Choroid plexus epithelial cell (primary cell): ENCODE data around the gene LSS.
A peak's percentile ranks its signal among the peaks of the same experiment; 100 is the strongest.
"Not testable (repeated sequence)": the region's sequence is repeated elsewhere in the genome, so short reads cannot be mapped to it uniquely, and the experiment has no call there.

Experiments used
- DNase-seq: peaks from one replicate; pipeline ENCODE4 v3.0.0-alpha.2; 2010; ENCODE audit warnings: low read depth
- H3K4me3 ChIP-seq: 2 replicates; pipeline ENCODE4 v1.5.1; 2011; ENCODE audit warnings: low read depth, mild to moderate bottlenecking, control low read depth, low read length, moderate library complexity
- CTCF ChIP-seq: conservative IDR thresholded peaks from 2 replicates; pipeline ENCODE4 v1.5.1; 2011; ENCODE audit warnings: low read depth, mild to moderate bottlenecking, control low read depth, inconsistent platforms, low read length, moderate library complexity

LSS gene

GRCh38 chr21:46184625-46185555 is 43.7 kb downstream of the LSS start:
- DNase-seq = peak; percentile 94
- H3K4me3 ChIP-seq = peak overlapping the region; percentile 73
- TF ChIP-seq CTCF = no peak

GRCh38 chr21:46183910-46184624 is 44.5 kb downstream of the LSS start, which contains the start of gene SPATC1L:
Gene SPATC1L, minus strand, starts transcription at chr21:46184459. Its CDS starts 1,643 bp downstream, at chr21:46182816.
- no peak for TF ChIP-seq CTCF
- H3K4me3 ChIP-seq = peak within 1 kb of the TSS; percentile 73
- DNase-seq = peak; percentile 90

- H3K4me3 ChIP-seq = peak overlapping the region; percentile 70
- DNase-seq = not testable (repeated sequence)
Observed at GRCh38 chr21:46183337-46183909, 45.2 kb downstream of the LSS start.

GRCh38 chr21:46182548-46183336 is 45.8 kb downstream of the LSS start:
- no peak for TF ChIP-seq CTCF
- DNase-seq = no peak
- peak overlapping the region; percentile 10 for H3K4me3 ChIP-seq

- no peak for TF ChIP-seq CTCF
- no peak for DNase-seq
- no peak overlapping the region for H3K4me3 ChIP-seq
Observed at GRCh38 chr21:46181953-46182547, 46.5 kb downstream of the LSS start.

GRCh38 chr21:46181436-46181835 is 47.1 kb downstream of the LSS start:
- H3K4me3 ChIP-seq = no peak overlapping the region
- no peak for DNase-seq
- TF ChIP-seq CTCF = no peak
